ENCODE measurements around the gene GNG2.

GRCh38 chr14:51865953-51866747, 5.7 kb downstream of the GNG2 start:
- TF ChIP-seq CTCF (IDR thresholded peaks at IDR 0.05; ENCODE audit: control extremely low read depth in 1 of 3, insufficient read depth in 1 of 3, low read depth in 1 of 3, low read length in 3 of 3): no peak
- no peak for TF ChIP-seq POLR2A (IDR thresholded peaks at IDR 0.05; ENCODE audit: control extremely low read depth in 1 of 2, low read depth in 2 of 2, low read length in 2 of 2)
- no peak for TF ChIP-seq TAF1 (IDR thresholded peaks at IDR 0.05; ENCODE audit: low read depth, low read length)
